HEK293 (cell line): ENCODE data around the gene CCDC88C.

Experiments used
- SALL2 ChIP-seq: fragments of 450-650 bp; formaldehyde crosslinking; IDR thresholded peaks from 2 replicates; pipeline ENCODE4 v1.5.0; 2017; ENCODE audit warnings: missing biosample characterization, mild to moderate bottlenecking, missing genetic modification characterization, borderline replicate concordance
- ZFP41 ChIP-seq: fragments of 450-650 bp; formaldehyde crosslinking; IDR thresholded peaks from 2 replicates; pipeline ENCODE4 v1.5.1; 2016; ENCODE audit warnings: missing biosample characterization, missing genetic modification characterization, borderline replicate concordance
- ZIC2 ChIP-seq: fragments of 450-650 bp; formaldehyde crosslinking; IDR thresholded peaks from 2 replicates; pipeline ENCODE4 v1.5.1; 2016; ENCODE audit warnings: missing biosample characterization, missing genetic modification characterization
- ZNF416 ChIP-seq: fragments of 450-650 bp; formaldehyde crosslinking; IDR thresholded peaks from 2 replicates; pipeline ENCODE4 v1.5.1; 2016; ENCODE audit warnings: missing biosample characterization, missing genetic modification characterization
- ZNF514 ChIP-seq: fragments of 450-650 bp; formaldehyde crosslinking; IDR thresholded peaks from 2 replicates; pipeline ENCODE4 v1.5.1; 2016; ENCODE audit warnings: missing biosample characterization, missing genetic modification characterization
- ZNF837 ChIP-seq: fragments of 450-650 bp; formaldehyde crosslinking; IDR thresholded peaks from 2 replicates; pipeline ENCODE4 v1.5.1; 2016; ENCODE audit warnings: missing biosample characterization, missing genetic modification characterization
- TF ChIP-seq, protein P1 (sequence below): fragments of 450-650 bp; formaldehyde crosslinking; IDR thresholded peaks from 2 replicates; pipeline ENCODE4 v1.5.1; 2016; ENCODE audit warnings: missing biosample characterization, missing genetic modification characterization

DNA sequence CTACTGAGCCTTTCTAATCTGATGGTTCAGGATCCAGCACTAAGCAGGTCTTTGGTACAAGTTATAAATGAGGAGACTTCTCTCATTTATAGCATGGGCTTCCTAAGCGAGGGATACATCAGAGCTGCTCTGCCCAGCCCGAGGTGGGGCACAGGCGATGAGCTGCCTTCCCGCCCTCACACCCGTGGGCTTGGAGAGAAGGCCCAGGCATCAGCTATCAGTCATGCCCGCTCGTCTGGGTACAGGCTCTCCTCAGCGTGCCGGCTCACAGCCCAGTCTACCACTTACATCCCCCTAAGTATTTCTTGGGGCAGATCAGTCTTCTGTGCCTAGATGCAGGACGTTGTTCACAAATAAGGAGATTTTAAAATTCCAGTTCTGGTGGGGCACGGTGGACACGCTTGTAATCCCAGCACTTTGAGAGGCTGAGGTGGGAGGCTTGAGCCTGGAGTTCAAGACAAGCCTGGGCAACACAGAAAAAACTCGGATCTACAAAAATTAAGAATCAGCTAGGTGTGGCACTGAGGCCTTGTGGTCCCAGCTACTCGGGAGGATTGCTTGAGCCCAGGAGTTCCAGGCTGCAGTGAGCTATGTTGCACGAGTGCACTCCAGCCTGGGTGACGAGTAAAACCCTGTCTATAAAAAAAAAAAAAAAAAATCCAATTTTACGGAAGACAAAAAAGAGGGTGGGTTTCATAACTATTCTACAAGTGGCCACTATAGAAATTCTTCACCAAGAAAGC, 57.0 kb downstream of the CCDC88C start:
- TF ChIP-seq, protein P1, sequence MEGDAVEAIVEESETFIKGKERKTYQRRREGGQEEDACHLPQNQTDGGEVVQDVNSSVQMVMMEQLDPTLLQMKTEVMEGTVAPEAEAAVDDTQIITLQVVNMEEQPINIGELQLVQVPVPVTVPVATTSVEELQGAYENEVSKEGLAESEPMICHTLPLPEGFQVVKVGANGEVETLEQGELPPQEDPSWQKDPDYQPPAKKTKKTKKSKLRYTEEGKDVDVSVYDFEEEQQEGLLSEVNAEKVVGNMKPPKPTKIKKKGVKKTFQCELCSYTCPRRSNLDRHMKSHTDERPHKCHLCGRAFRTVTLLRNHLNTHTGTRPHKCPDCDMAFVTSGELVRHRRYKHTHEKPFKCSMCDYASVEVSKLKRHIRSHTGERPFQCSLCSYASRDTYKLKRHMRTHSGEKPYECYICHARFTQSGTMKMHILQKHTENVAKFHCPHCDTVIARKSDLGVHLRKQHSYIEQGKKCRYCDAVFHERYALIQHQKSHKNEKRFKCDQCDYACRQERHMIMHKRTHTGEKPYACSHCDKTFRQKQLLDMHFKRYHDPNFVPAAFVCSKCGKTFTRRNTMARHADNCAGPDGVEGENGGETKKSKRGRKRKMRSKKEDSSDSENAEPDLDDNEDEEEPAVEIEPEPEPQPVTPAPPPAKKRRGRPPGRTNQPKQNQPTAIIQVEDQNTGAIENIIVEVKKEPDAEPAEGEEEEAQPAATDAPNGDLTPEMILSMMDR (tag by site-specific recombination): no peak
- no peak for TF ChIP-seq SALL2 (tag by site-specific recombination)
- no peak for TF ChIP-seq ZNF416
- TF ChIP-seq ZFP41: no peak
- TF ChIP-seq ZIC2 (tag by site-specific recombination): no peak
- TF ChIP-seq ZNF514: no peak
- TF ChIP-seq ZNF837 (tag by site-specific recombination): no peak
